NB4 (cell line): ENCODE results near the gene MED26.

Source experiments
- DNase-seq: peaks from one replicate; pipeline ENCODE4 v3.0.0; 2010; ENCODE audit warnings: low read depth
- H3K4me3 ChIP-seq: one replicate; pipeline ENCODE4 v1.5.1; 2011; ENCODE audit warnings: mild to moderate bottlenecking, low read depth, low read length, moderate library complexity
- CTCF ChIP-seq: IDR thresholded peaks from one replicate; pipeline ENCODE4 v1.5.1; 2012; ENCODE audit warnings: low read depth, low read length
- MAX ChIP-seq: IDR thresholded peaks from 2 replicates; pipeline ENCODE4 v1.6.1; 2011; ENCODE audit warnings: low read depth, low read length
- MYC ChIP-seq: IDR thresholded peaks from 2 replicates; pipeline ENCODE4 v1.6.1; 2011; ENCODE audit warnings: low read depth, low read length
- POLR2A ChIP-seq: IDR thresholded peaks from 2 replicates; pipeline ENCODE4 v1.6.1; 2011; ENCODE audit warnings: mild to moderate bottlenecking; ENCODE audit not compliant: insufficient read length; ENCODE audit errors: extremely low read depth

Gene MED26

GRCh38 chr19:16608290-16608739 is 19.7 kb downstream of the MED26 start:
- TF ChIP-seq MAX = no peak
- peak; percentile 38 for DNase-seq
- no peak overlapping the region for H3K4me3 ChIP-seq

GRCh38 chr19:16607819-16608218 is 20.2 kb downstream of the MED26 start:
- TF ChIP-seq MAX (no peak), MYC (no peak), CTCF (no peak), POLR2A (no peak)
- no peak for DNase-seq
- H3K4me3 ChIP-seq = no peak overlapping the region

GRCh38 chr19:16605553-16605994 is 22.4 kb downstream of the MED26 start:
- no peak overlapping the region for H3K4me3 ChIP-seq
- DNase-seq = no peak
- TF ChIP-seq MAX (no peak), CTCF (no peak), POLR2A (no peak), MYC (no peak)

GRCh38 chr19:16605115-16605514 is 22.9 kb downstream of the MED26 start:
- TF ChIP-seq CTCF = no peak
- TF ChIP-seq POLR2A = no peak
- no peak for TF ChIP-seq MYC
- no peak for TF ChIP-seq MAX
- no peak for DNase-seq
- H3K4me3 ChIP-seq = no peak overlapping the region

- peak; percentile 83 for DNase-seq
- no peak for TF ChIP-seq POLR2A
- no peak for TF ChIP-seq MYC
- TF ChIP-seq MAX = no peak
- TF ChIP-seq CTCF = no peak
- H3K4me3 ChIP-seq = no peak overlapping the region
Measured at GRCh38 chr19:16604615-16605014, 23.4 kb downstream of the MED26 start.

- DNase-seq = no peak
- H3K4me3 ChIP-seq = no peak overlapping the region
- TF ChIP-seq CTCF (no peak), POLR2A (no peak), MAX (no peak), MYC (no peak)
Measured at GRCh38 chr19:16603090-16603489, 24.9 kb downstream of the MED26 start.
